HG03108 (cell line): Measurements from ENCODE around the gene CNKSR3.

Experiments
- ATAC-seq: cut with Tn5 transposase; IDR thresholded peaks from one replicate; pipeline ENCODE4 v1.9.1; 2021; ENCODE audit warnings: moderate library complexity; ENCODE audit not compliant: unreplicated experiment

Gene CNKSR3

DNA sequence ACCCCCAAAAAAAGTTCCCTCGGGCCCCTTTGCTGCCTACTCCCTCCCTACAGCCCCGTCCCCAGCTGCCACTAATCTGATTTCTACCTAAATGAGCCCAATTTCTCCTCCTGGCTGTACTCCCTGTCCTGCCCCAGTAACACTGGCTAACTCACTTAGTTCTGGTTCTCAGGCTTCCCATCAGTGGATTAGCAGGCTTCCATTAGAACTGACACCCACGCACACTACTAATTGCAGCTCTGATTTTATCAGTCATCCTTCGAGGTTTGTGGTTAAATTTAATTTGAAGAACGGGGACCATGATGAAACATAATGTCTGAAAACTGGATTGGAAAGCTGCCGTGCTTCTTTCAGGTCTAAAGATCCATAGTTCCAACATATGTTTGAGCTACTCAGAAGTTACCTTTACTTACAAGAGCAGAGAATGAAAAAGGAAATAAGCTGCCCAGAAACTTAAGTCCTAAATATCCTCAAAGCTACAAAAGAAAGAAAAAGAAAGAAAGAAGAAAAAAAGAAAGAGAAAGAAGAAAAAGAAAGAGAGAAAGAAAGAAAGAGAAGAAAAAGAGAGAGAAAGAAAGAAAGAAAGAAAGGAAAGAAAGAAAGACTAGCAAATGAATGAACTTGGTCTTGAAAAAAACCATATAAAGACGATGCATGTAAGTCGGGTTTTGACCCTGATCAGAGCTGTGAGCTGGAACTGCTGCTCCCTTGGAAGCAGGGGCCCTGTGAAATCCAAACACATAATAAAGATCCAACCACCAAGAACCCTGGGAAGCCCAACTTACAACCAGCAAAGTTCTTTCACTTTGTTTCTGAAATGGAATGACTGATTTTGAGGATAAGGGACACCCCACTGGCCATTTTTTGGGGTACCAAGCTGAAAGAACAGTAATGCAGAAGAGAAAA lies 51.7 kb downstream of the CNKSR3 start:
- no peak for ATAC-seq

- ATAC-seq = no peak
Measured at GRCh38 chr6:154457881-154458284, 52.6 kb downstream of the CNKSR3 start.

DNA sequence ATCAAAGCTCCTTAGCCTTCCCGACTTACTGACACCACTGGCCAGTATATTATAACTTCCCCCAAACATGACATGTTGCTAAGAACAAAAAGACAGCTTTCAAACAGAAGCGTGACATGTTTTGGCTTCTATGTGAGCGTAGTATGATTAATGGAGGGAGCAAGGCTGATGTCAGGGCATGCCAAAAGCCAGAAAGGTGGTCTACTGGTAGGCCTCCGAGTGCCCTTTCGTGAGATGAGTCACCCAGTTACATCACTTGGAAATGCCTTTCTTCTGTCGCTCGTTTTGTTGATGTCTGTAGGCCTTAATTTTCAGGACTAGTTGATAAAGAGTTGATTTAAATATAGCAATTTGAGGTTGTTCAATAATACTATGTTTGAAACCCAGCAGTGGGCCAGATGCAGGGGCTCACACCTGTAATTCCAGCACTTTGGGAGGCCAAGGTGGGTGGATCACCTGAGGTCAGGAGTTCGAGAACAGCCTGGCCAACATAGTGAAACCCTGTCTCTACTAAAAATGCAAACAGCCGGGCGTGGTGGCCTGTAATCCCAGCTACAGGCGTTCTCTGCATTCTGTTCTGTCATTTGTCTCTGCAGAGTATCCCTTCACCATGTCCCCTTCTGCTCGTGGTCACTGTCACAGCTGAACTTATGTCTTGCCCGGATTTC lies 53.3 kb downstream of the CNKSR3 start:
- no peak for ATAC-seq

DNA sequence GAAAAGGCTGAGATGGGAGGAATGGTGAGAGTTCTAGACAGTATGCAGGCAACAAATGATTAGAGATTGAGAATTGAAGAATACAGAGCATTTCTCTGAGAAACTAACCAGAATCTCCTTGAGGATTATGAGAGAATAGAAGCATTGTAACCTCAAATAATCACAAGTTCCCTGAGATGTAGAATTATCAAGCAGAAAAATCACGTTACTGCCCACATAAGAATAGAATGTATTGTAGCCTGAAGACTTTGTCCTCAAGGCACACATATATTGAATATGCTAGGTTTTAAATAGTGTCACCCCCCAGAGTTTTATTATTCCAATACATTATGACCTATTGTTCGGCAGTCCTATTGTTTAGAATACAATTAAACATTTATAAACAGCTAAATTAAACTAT lies 57.2 kb downstream of the CNKSR3 start:
- ATAC-seq = no peak

- no peak for ATAC-seq
Measured at GRCh38 chr6:154450498-154450897, 60.0 kb downstream of the CNKSR3 start.

DNA sequence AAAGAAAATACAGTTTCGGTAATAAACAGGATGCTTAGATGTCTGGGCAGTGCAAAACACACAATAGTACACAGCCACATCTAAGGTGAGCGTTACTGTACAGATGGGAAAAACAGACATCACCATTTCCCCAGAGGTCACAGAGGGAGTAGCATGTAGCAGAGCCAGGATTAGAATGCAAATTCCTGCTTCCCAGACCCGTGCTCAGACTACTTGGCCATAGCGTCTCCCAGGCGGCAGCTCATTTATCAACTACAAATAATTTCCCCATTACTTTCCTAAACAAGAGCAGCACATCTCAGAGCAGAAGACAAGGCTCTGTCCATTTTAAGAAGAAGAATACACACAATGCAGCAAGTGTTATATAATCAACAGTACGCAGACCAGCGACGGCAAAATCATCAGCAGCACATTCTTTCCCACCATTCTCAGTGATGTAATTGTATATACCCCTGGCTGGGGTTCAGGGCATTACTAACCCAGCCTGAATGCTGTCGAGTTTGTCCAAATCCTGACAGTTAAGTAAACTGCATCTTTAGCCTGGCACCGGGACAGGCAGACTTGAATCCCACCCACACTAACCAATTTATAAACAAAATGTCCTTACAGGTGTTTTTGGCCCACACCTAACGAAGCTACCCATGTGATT lies 61.9 kb downstream of the CNKSR3 start:
- no peak for ATAC-seq

DNA sequence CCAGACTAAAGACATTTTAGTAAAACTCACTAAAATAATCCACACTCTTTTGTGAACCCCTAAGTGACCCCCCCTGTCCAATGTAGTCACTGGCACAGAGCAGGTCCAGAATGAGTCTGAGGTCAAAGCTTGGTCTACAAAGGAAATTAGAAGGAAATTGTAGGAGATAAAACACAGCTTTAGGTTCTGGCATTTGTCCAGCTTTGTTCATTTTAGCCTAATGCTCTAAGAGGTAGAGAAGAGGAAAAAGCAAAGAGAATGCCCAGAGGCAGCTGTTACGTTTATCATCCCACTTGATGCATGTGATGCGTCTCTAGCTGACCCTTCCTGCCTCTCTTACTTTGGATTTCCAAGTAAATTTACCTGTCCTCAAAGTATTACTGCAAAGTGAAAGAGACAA lies 62.5 kb downstream of the CNKSR3 start:
- ATAC-seq = no peak

DNA sequence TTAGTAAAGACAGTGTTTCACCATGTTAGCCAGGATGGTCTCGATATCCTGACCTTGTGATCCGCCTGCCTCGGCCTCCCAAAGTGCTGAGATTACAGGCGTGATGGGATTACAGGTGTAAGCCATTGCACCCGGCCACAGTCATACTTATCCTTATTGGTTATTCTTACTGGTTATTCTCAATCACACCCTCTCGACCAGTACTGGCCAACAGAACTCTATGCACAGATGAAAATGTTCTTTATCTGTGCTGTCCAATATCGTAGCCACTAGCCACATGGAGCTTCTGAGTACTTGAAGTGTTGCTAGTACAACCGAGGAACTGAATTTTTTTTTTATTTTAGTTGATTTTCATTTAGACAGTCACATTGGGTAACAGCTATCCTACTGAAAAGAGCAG lies 63.5 kb downstream of the CNKSR3 start:
- ATAC-seq = no peak

- no peak for ATAC-seq
Measured at GRCh38 chr6:154445417-154445816, 65.1 kb downstream of the CNKSR3 start.

DNA sequence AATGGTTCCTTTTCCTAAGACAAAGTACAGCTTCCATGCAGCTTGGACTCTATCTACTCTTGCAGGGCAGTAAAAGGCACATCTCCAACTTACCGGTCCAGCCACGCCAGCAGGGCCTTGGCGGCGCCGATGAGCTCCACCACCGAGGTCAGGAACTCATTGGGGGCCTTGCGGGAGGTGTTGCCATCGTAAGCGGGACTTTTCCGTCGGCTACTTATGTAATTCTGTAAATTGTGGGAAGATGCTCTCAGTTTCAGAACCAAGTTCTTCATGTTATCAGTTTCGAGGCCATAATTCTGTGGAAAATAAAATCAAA lies 68.5 kb downstream of the CNKSR3 start:
- ATAC-seq = peak; percentile 17

GRCh38 chr6:154440422-154441043 lies 70.0 kb downstream of the CNKSR3 start:
- ATAC-seq = no peak

- no peak for ATAC-seq
Measured at GRCh38 chr6:154440022-154440421, 70.5 kb downstream of the CNKSR3 start.

DNA sequence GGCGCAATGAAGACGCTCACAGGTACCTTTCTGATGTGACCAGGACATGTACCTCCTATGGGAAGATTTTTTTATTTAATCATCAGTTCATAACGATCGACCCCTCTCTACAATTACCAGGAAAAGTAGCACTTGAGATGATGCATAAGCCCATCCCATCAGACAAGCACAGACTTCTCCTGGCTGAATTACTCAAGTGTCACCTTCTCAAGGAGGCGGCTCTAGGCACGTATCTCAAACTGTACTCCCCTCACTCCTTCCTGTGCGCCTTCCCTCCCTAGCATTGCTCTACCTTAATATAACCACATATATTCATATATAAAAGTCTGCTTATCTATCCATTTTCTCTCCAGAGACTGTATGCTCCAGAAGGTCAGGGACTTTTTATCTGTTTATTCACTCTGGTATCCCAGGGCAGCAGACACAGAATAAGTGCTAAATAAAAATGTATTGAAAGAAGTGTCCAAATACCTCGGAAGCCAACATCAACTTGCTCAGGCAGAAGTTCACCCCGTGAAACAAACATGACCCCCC lies 71.5 kb downstream of the CNKSR3 start:
- ATAC-seq = no peak

DNA sequence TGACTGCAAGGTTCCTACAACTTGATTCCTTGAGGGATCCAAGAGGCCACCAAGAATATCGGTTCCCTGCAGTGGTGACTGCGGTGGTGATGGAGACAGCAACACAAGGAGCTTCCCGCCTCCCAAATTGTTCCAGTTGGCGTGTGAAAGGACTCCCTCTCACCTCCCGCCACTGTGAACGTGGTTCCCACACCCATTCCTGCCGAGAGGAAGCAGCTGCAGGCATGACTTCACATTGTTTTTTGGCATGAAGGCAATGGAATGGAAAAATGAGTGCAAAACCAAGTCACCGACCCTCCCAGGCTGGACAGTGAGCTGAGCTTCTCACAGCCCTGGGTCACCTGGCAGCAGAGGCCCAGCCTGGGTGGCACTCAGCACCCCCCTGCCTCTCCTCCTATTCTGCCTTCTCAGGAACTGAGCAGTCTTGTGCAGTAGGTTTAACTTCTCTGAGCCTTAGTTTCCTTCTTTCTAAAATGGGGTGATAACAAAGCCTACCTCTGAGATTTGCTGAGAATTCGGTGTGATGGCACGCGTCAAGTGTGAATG lies 75.0 kb downstream of the CNKSR3 start:
- no peak for ATAC-seq

GRCh38 chr6:154434662-154435061 lies 75.8 kb downstream of the CNKSR3 start:
- ATAC-seq = no peak

GRCh38 chr6:154433477-154434241 lies 76.8 kb downstream of the CNKSR3 start:
- no peak for ATAC-seq

DNA sequence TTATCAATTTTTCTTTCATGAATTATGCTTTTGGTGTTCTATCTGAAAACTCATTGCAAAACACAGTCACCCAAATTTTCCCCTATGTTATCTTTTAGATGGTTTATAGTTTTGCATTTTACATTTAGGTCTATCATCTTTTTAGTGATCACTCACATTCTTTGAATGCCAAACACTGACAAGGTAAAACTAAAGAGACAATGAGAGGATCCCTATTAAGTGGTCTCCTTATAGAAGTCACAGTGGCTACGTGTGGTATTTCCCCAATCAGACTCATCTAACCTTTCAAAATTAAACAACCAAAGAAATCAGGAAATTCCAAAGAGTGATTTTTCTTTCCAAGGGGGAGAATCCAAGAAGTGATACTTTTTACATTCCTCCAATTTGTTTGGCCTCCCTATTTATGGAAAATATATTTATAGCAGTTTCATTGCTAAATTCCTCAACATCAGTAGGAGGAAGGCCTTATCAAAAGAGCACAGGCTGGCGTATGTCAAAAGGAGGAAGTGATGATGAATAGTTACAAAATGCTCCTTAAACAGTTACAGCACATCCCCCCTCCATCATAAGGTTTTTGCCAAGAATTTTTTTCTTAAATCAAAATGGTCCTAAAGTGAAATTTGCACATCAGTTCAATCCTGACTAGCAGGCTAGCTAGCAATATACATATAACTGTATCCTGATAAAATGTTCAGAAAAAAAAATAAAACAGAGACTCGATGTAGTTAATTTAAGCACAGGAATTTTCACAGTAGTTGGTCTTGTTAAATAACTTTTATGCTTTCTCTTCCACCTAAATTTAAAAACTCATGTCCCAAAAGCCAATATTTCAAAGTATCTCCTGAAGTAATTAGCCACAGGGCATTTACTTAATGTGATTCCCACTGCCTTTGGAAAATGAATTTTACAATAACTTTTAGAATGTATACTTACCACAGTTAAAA lies 77.7 kb downstream of the CNKSR3 start:
- ATAC-seq = no peak

GRCh38 chr6:154430481-154430919 lies 80.0 kb downstream of the CNKSR3 start:
- ATAC-seq = no peak

- no peak for ATAC-seq
Measured at GRCh38 chr6:154429711-154430110, 80.8 kb downstream of the CNKSR3 start.
